GM12878 (cell line): ENCODE data around the gene ANK2. TPM values are rescaled to one million over a fixed set of nuclear protein-coding genes. Genes with fewer than 3 reads are reported as not detected.

Experiments used
- ATAC-seq: fragments of 200-7000 bp; cut with Tn5 transposase; 3 replicates; pipeline ENCODE4 v1.9.1; 2020; ENCODE audit warnings: mild to moderate bottlenecking, moderate library complexity
- BruUV-seq: library from RNA; stranded (reverse); fragments of 400-500 nt; replicated peaks from 2 replicates; lab custom pipeline; 2021; lab: Mats Ljungman, UMichigan
- CTCF ChIA-PET: fragments of 300-600 bp; sonication (Branson Sonifier 250); formaldehyde crosslinking; extraction: SDS; loops from one replicate; lab custom pipeline; 2021; ENCODE audit warnings: inconsistent platforms; lab: Yijun Ruan, JAX
- POLR2A ChIA-PET: fragments of 350-600 bp; formaldehyde crosslinking; extraction: SDS; loops from one replicate; lab custom pipeline; 2021; ENCODE audit warnings: inconsistent platforms; lab: Charles Lee
- RAD21 ChIA-PET: fragments of 300-600 bp; sonication (Branson Sonifier 250); formaldehyde crosslinking; loops from one replicate; lab custom pipeline; 2023; ENCODE audit warnings: antibody characterized with exemption; ENCODE audit not compliant: unreplicated experiment; lab: Charles Lee
- SMC1A ChIA-PET: fragments of 300-600 bp; sonication (Branson Sonifier 250); formaldehyde crosslinking; loops from one replicate; lab custom pipeline; 2023; ENCODE audit not compliant: unreplicated experiment, uncharacterized antibody; lab: Charles Lee
- DNase-seq: peaks from one replicate; pipeline ENCODE4 v3.0.0-alpha.2; 2011; ENCODE audit warnings: low read depth, low spot score
- FAIRE-seq: peaks from 3 replicates; lab custom pipeline; 2011; peaks lifted over from hg19 to GRCh38; lab: Jason Lieb, UNC
- H2AFZ ChIP-seq: 2 replicates; pipeline ENCODE4 v1.6.0; 2011; ENCODE audit warnings: low read depth, low read length, control low read depth; ENCODE audit not compliant: control insufficient read depth
- H3K27ac ChIP-seq: 2 replicates; pipeline ENCODE4 v1.5.1; 2011; ENCODE audit warnings: control low read depth; ENCODE audit not compliant: control insufficient read depth, insufficient read depth
- H3K27me3 ChIP-seq, 2 experiments: replicated peaks in 1 of 2; 2 replicates each; pipeline versions ENCODE4 v1.6.0 to v1.6.1; 2011; ENCODE audit warnings: low read length in 1 of 2; ENCODE audit not compliant: control insufficient read depth in 2 of 2, insufficient read depth in 2 of 2
- H3K36me3 ChIP-seq, 2 experiments: 2 replicates each; pipeline ENCODE4 v1.5.1; 2011; ENCODE audit warnings: low read length in 1 of 2; ENCODE audit not compliant: control insufficient read depth in 2 of 2, insufficient read depth in 2 of 2
- H3K4me1 ChIP-seq: 2 replicates; pipeline ENCODE4 v1.6.1; 2011; ENCODE audit warnings: mild to moderate bottlenecking, low read length, moderate library complexity, mixed read lengths; ENCODE audit not compliant: control insufficient read depth, insufficient read depth
- H3K4me2 ChIP-seq: 2 replicates; pipeline ENCODE4 v1.6.0; 2011; ENCODE audit warnings: control low read depth; ENCODE audit not compliant: control insufficient read depth, insufficient read depth
- H3K4me3 ChIP-seq: fragments of 200-600 bp; sonication (generic); 2 replicates; pipeline ENCODE4 v1.5.1; 2016
- H3K79me2 ChIP-seq: 2 replicates; pipeline ENCODE4 v1.6.0; 2011; ENCODE audit warnings: low read length; ENCODE audit not compliant: control insufficient read depth, insufficient read depth
- H3K9ac ChIP-seq: 2 replicates; pipeline ENCODE4 v1.8.0; 2011; ENCODE audit warnings: low read length, control low read depth, mixed read lengths; ENCODE audit not compliant: control insufficient read depth, insufficient read depth
- H3K9me3 ChIP-seq: replicated peaks from 3 replicates; pipeline ENCODE4 v1.5.1; 2011; ENCODE audit warnings: mild to moderate bottlenecking, low read length; ENCODE audit not compliant: control insufficient read depth, insufficient read depth
- H4K20me1 ChIP-seq: 2 replicates; pipeline ENCODE4 v1.6.0; 2011; ENCODE audit not compliant: control insufficient read depth, insufficient read depth
- CHD4 ChIP-seq: fragments of 200-600 bp; sonication (generic); IDR thresholded peaks from 2 replicates; pipeline ENCODE4 v1.6.1; 2016; ENCODE audit warnings: mild to moderate bottlenecking
- IKZF1 ChIP-seq: fragments of 450-650 bp; conservative IDR thresholded peaks from 2 replicates; pipeline ENCODE4 v1.6.1; 2017; ENCODE audit warnings: antibody characterized with exemption, mild to moderate bottlenecking
- MLLT1 ChIP-seq: fragments of 450-650 bp; IDR thresholded peaks from 2 replicates; pipeline ENCODE4 v1.6.1; 2016; ENCODE audit warnings: mild to moderate bottlenecking
- MYC ChIP-seq: IDR thresholded peaks from 2 replicates; pipeline ENCODE4 v1.6.1; 2011; ENCODE audit warnings: mild to moderate bottlenecking, low read length, moderate library complexity, inconsistent platforms; ENCODE audit not compliant: insufficient read depth, insufficient replicate concordance, insufficient read length, severe bottlenecking
- NFYA ChIP-seq: IDR thresholded peaks from 2 replicates; pipeline ENCODE4 v1.6.1; 2011; ENCODE audit warnings: low read depth, mild to moderate bottlenecking, low read length, improper control_type of control experiment, borderline replicate concordance
- REST ChIP-seq: IDR thresholded peaks from 2 replicates; pipeline ENCODE4 v1.6.1; 2012; ENCODE audit warnings: mild to moderate bottlenecking, low read depth, low read length
- SIN3A ChIP-seq: IDR thresholded peaks from 2 replicates; pipeline ENCODE4 v1.6.1; 2012; ENCODE audit warnings: low read depth, low read length, improper control_type of control experiment
- STAT1 ChIP-seq: fragments of 450-650 bp; conservative IDR thresholded peaks from 2 replicates; pipeline ENCODE4 v1.6.1; 2014; ENCODE audit warnings: antibody characterized with exemption, mild to moderate bottlenecking
- ZNF622 ChIP-seq: fragments of 450-650 bp; IDR thresholded peaks from 2 replicates; pipeline ENCODE4 v1.6.1; 2017; ENCODE audit warnings: mild to moderate bottlenecking, inconsistent platforms
- WGBS: methylation state at CpG from one replicate; pipeline ENCODE4 v1.1.6; 2016; ENCODE audit warnings: low lambda C conversion rate; ENCODE audit not compliant: insufficient replicate concordance, insufficient coverage; ENCODE audit errors: missing lambda C conversion rate; 5-methylcytosine and 5-hydroxymethylcytosine counted together
- in situ Hi-C: fragments of 300-500 bp; cut with MboI; formaldehyde crosslinking; loops from 9 replicates; pipeline ENCODE4 v1.14.3; 2018; ENCODE audit warnings: mixed read lengths
- intact Hi-C: fragments of 100-400 bp; cut with micrococcal nuclease; formaldehyde crosslinking; loops from one replicate; pipeline ENCODE4 v1.14.2; 2022; ENCODE audit not compliant: unreplicated experiment
- polyA plus RNA-seq, 11 experiments: library from polyadenylated mRNA; depleted of rRNA in 4 of 11; unstranded in 6 of 11; stranded (reverse) in 5 of 11; fragments of >200 nt; fragmentation: Nextera tagmentation in 4 of 11; fragmentation: Illumina TruSeq in 1 of 11; extraction: Ambion mirVana in 4 of 11; extraction: Trizol in 1 of 11; gene quantifications; 1 replicate in 1 of 11; 2 replicates in 10 of 11; pipeline versions ENCODE4 v1.2.1 to v1.2.3, GENCODE V29; 2011 to 2016; ENCODE audit warnings: inconsistent platforms in 2 of 11, missing spikeins in 2 of 11, low read depth in 1 of 11
- total RNA-seq, 4 experiments: library from RNA; depleted of rRNA in 3 of 4; stranded (reverse); fragments of >200 nt in 3 of 4; fragmentation: Illumina TruSeq in 1 of 4; extraction: Trizol in 1 of 4; gene quantifications; 2 replicates each; pipeline versions ENCODE4 v1.2.1 to v1.2.3, GENCODE V29; 2013 to 2021
- TF ChIP-seq, protein P1 (sequence below): fragments of 450-650 bp; IDR thresholded peaks from 2 replicates; pipeline ENCODE4 v1.6.1; 2018; ENCODE audit warnings: borderline replicate concordance, mild to moderate bottlenecking; ENCODE audit not compliant: partially characterized antibody
- TF ChIP-seq, protein P2 (sequence below): fragments of 450-650 bp; IDR thresholded peaks from 2 replicates; pipeline ENCODE4 v1.6.1; 2017; ENCODE audit warnings: mild to moderate bottlenecking, low read depth, inconsistent platforms; ENCODE audit not compliant: poor library complexity, severe bottlenecking

The ANK2 gene
- total and polyA plus RNA-seq, 10 of the 15 experiments (the other 5 are each of a cell fraction or from before 2014, with no cell fraction given), result 1.6 to 13.0 (median 4.1) TPM

DNA sequence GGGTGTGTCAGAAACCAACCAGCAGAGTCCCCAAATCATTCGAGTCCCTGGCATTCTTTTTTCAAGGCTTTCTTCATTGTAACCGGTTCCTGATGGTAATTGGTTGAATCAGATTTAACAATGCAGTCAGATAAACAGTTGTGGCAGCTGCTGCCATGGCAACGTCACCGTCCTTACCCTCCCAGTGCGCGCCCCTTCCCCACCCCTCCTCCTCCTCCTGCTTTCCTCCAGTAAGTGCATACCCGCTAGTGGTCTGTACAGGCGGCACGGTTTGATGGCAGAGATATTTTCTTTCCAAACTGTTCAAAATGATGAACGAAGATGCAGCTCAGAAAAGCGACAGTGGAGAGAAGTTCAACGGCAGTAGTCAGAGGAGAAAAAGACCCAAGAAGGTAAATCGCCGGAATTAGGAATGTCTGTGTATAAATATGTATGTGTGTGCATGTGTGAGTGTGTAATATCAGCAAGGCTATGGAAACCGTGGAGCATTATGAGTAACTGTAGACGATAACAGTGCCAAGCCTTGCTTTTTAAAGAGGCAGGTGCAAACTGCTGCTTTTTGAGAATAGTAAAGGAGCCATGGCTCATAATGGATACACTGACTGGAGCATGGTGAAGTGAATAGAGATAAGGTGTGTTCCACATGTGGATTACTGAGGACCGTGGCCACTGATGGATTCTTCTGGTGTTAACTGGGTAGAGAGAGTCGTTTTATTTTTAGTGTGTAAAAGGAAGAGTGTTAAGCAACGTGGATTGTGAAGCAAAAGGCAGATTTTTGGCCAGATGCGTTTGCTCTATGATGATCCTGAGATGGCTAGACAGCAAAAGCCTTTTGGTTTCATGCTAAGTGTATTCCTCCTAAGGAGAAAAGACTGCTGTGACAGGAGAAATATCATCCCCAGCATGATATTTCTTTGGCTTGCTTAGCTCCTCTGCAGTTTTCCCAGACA is at the start of gene ANK2 (continued):
- TF ChIP-seq, protein P1, sequence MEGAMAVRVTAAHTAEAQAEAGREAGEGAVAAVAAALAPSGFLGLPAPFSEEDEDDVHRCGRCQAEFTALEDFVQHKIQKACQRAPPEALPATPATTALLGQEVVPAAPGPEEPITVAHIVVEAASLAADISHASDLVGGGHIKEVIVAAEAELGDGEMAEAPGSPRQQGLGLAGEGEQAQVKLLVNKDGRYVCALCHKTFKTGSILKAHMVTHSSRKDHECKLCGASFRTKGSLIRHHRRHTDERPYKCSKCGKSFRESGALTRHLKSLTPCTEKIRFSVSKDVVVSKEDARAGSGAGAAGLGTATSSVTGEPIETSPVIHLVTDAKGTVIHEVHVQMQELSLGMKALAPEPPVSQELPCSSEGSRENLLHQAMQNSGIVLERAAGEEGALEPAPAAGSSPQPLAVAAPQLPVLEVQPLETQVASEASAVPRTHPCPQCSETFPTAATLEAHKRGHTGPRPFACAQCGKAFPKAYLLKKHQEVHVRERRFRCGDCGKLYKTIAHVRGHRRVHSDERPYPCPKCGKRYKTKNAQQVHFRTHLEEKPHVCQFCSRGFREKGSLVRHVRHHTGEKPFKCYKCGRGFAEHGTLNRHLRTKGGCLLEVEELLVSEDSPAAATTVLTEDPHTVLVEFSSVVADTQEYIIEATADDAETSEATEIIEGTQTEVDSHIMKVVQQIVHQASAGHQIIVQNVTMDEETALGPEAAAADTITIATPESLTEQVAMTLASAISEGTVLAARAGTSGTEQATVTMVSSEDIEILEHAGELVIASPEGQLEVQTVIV, result no peak
- no peak for TF ChIP-seq IKZF1
- TF ChIP-seq SIN3A, result no peak
- no peak for TF ChIP-seq ZNF622
- no peak for TF ChIP-seq CHD4
- TF ChIP-seq, protein P2, sequence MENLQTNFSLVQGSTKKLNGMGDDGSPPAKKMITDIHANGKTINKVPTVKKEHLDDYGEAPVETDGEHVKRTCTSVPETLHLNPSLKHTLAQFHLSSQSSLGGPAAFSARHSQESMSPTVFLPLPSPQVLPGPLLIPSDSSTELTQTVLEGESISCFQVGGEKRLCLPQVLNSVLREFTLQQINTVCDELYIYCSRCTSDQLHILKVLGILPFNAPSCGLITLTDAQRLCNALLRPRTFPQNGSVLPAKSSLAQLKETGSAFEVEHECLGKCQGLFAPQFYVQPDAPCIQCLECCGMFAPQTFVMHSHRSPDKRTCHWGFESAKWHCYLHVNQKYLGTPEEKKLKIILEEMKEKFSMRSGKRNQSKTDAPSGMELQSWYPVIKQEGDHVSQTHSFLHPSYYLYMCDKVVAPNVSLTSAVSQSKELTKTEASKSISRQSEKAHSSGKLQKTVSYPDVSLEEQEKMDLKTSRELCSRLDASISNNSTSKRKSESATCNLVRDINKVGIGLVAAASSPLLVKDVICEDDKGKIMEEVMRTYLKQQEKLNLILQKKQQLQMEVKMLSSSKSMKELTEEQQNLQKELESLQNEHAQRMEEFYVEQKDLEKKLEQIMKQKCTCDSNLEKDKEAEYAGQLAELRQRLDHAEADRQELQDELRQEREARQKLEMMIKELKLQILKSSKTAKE, result no peak

DNA sequence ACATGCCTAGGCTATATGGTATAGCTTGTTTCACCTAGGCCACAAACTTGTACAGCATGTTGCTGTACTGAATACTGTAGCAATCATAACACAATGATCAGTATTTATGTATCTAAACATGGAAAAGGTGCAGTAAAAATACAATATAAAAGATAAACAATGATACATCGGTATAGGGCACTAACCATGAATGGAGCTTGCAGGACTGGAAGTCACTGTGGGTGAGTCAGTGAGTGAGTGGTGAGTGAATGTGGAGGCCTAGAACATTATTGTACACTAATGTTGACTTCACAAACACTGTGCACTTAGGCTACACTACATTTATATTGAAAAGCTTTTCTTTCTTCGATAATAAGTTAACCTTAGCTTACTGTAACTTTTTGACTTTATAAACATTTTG is 45.6 kb upstream of the ANK2 start:
- Histone ChIP-seq H3K27me3 (no peaks in the 10 kb centered on the region), H3K9me3 (no peaks in the 10 kb centered on the region), H3K27ac (no peak overlapping the region), H3K9ac (no peak overlapping the region), H3K36me3 (no peaks in the 10 kb centered on the region), H3K4me2 (no peak overlapping the region), H3K4me1 (no peaks in the 10 kb centered on the region), H2AFZ (no peak overlapping the region; the same call in 1 of the 2 replicates), H4K20me1 (no peaks in the 10 kb centered on the region), H3K4me3 (no peak overlapping the region), H3K79me2 (no peaks in the 10 kb centered on the region)
- intact Hi-C loops (no loop called here), in situ Hi-C loops (no loop called here)
- BruUV-seq, result no TSS peak
- no peak for FAIRE-seq
- RAD21 ChIA-PET, result no interaction called here
- 86% methylated on average over 2 of the region's 2 CpGs for WGBS
- POLR2A ChIA-PET, result no interaction called here
- no peak for ATAC-seq
- DNase-seq, result no peak
- SMC1A ChIA-PET, result interaction anchor here (1.7 to 1.8 kb wide), 2 partner anchors 10 to 13 kb away, joined by 3 to 9 read pairs; no protein-coding TSS in a partner anchor
- CTCF ChIA-PET, result no interaction called here
- TF ChIP-seq STAT1 (no peak), REST (no peak), MYC (no peak), NFYA (no peak), MLLT1 (no peak)
